C1 segment of cervical spinal cord (tissue), 14 donors: ENCODE results near the gene LRRC59.

Experiments used
- DNase-seq, 14 donors: peaks; one replicate each; lab custom pipeline; 2025; lab: John Stamatoyannopoulos, UW

LRRC59 gene

GRCh38 chr17:50388728-50389127, 8.6 kb downstream of the LRRC59 start:
- no peak for DNase-seq

DNA sequence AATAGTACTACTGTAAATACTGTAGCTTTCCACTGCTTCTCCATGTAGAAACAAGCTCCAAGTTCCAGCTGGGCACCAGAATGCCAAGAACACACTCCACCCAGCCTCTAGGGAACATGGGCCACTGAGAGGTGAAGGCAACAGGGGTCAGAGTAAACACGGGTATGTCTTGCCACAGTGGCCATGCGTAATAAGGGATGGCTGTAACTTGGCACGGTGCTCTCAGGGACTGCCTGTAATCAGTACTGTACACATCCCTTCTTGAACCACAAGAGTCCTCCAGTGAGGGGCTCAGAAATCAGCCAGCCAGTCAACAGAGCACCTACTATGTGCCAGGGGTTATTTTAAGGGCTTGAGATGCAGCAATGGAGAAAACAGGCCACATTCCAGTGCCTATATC, 10.8 kb downstream of the LRRC59 start:
- DNase-seq: no peak

DNA sequence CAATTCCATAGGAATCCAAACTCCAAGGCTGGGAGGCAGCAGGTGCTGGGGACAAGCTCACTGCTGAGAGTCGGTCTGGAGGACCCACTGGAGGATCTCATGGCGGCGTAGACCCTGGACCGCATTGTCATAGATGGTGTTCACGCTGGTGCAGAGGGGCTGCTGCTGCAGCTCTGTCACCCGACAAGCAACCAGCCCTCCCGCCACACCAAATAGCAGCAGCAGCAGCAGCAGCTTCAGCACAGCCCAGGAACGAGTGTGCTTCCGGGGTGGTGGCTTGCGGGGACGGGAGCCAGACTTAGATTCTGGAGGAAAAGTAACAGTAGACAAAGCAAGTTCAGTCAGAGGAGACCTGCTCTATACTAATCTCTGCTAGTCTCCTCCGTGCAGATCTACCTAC, 14.4 kb downstream of the LRRC59 start:
- DNase-seq: no peak

GRCh38 chr17:50381920-50382319, 15.4 kb downstream of the LRRC59 start:
- DNase-seq: no peak

DNA sequence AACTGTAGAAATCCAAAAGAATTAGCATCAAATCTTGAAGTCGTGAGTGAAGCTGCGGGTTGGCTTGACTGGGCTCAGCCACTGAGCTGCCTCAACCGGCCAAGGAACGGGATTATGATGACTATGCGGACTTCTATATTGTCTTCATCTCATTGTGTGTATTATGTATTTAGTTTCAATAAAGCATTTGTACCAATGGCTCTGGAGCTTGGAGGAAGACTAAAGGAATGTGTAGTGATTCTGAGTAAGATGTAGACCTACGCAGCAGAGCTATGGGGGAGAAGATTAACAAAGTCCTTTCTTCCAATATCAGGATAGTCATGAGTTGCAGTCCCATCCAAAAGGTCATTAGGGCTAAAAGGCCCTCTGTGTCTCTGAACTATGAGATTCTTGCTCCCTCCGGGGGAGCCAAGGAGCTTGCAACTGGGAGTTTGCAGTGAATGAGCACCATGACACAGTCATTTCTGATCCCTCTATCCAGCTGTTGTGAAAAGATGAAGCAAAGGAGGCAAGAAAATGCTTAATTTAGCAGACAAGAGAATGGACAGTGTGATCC, 16.0 kb downstream of the LRRC59 start:
- no peak for DNase-seq

GRCh38 chr17:50380369-50381259, 16.7 kb downstream of the LRRC59 start:
- no peak for DNase-seq

- no peak for DNase-seq
Observed at GRCh38 chr17:50379351-50380132, 17.8 kb downstream of the LRRC59 start.

DNA sequence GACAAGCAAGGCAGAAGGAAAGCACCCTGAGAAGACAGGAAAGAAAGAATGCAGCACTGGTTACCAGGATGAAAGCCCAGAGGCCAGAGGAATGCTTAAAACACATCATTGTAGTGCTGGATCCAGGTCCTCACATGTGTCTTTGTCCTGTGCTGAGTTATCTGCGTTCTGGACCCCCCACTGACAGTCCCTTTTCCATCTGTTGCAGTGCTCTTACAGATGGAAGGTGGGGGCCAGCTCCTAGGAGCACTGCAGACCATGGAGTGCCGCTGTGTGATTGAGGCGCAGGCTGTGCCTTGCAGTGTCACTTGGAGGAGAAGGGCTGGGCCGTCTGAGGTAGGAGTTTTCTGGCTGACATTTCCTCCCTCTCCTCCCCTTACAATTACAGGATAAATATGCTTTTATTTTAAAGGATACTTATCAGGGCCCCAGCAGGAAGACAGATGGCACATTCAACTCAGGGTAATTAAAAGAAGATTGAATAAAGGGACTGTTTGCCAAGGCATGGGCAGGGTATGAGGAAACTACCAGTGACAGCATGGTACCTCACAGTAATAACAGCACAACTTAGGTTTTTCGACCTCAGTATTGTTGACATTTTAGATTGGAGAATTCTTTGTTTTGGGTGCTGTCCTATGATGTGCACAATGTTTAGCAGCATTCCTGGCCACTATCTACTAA, 21.3 kb downstream of the LRRC59 start:
- DNase-seq: no peak

GRCh38 chr17:50373705-50374104, 23.6 kb downstream of the LRRC59 start:
- DNase-seq: no peak

DNA sequence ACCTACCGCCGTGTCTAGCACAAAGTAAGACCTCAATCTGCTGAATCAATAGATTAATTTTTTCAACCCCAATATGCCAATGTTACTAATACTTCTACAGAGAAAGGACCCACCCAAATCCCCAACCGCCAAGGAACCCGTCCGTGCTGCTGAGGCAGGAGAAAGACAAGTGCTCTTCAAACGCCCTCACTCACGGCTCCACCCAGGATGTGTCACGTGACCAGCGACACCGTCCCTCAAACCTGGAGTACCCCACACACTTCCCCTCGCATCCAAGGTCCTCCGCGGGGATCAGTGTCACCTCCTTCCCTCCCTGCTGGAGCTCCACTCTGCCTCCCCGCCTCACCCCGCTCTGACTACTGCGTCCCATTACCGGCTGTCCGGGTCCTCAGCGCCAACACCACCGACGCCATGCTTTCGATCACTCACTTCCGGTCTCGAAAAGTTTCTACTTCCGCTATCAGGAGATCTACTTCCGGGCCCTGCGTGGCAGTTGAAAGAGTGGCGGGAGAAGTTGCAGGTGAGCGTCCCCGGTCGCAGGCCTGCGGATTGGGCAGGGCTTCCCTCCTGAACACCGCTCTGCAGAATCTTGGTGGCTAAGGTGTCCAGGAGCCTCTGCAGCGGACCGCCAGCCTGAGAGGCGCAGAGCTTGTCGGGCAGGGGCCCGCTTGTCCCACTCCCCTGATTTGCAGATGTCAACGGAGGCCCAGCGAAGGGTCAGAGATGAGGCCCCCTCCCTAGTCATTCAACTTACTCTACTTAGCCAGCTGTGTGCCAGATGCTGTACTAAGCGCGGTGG, 24.4 kb downstream of the LRRC59 start, which contains the start of the genes EME1 and MRPL27:
EME1 (plus strand) TSS at position 472 of the 799 bp plus-strand sequence. CDS start 1,980 bp downstream, outside the sequence.
MRPL27 (minus strand) TSS at position 427 of the 799 bp plus-strand sequence; CDS start at position 413, 14 bp downstream.
- DNase-seq: peak; percentile 52 to 97 (median 88)

DNA sequence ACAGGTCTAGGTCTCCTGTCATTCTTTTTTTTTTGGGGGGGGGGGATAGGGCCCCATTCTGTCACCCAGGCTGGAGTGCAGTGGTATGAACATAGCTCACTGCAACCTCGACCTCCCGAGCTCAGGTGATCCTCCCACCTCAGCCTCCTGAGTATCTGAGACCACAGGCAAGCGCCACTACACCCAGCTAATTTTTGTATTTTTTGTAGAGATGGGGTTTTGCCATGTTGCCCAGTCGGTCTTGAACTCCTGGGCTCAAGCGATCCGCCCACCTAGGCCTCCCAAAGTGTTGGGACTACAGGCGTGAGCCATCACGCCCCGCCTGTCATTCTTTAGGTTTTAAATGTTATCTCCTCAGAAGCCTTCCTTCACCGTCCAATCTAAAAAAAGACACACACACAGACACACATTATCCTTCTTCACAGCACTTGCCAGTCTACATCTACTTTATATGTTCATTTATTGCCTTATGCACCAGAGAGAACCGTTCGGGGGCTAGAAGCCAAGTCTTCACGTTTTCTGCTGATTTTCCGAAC, 25.0 kb downstream of the LRRC59 start:
- no peak for DNase-seq

GRCh38 chr17:50371526-50371925, 25.8 kb downstream of the LRRC59 start:
- DNase-seq: no peak

- DNase-seq: no peak
Observed at GRCh38 chr17:50370052-50370451, 27.3 kb downstream of the LRRC59 start.

DNA sequence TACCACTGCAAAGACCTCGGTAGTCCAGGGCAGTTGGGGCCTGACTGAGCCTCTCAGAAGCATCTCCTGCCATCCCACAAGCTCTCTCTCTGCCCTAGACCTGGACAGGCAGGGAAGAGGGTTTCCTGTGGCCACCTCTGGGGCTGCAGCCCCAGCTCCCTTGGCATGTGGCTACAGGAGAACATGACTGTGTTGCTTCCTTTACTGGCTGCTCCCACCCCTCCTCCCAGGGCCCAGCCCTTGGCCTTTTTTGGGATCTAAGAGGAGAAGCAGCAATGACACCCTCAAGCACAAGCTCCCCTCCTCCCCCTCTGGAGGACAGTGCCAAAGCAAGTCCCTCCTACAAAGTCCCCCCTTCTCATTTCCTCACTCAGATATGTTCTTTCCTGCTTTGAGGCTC, 29.9 kb downstream of the LRRC59 start:
- DNase-seq: no peak

GRCh38 chr17:50365649-50366393, 31.5 kb downstream of the LRRC59 start:
- DNase-seq: no peak

DNA sequence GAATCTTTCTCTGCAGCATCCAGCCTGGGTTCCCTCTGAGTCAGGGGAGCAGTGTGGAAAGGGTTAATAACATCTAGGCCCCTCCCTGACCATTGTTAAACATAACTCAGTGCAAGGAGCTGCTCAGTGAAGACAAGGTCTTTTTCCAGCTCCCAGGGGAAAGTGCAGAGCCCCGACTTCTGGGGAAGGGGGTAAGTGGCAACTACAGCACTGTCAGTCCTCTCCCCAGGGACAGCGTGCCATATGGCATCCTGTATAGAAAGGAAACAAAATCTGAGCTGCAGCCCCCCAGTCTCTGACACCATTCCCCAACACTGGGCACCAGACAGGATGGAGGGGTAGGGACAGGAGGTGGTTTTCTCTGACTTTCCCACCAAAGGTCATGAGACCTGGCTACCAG, 32.2 kb downstream of the LRRC59 start:
- DNase-seq: no peak

DNA sequence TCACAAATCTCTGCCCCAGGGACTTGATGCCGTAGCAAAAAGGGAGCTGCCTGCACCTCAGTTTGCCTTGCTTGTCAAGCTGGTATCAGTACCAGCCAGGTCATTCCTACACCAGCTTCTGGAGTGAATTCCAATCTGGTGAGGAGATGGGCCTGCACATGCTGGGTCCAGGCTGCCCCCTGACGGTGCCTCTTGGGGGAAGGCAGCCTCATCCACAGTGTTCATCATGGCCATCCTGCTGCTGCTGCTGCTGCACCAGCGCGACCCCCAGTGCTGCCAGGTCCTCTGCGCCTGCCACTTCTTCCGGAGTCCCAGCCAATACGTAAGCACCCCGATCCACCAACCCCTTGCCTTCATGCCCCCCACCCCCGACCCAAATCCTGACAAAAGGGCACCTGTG, 32.6 kb downstream of the LRRC59 start:
- no peak for DNase-seq

GRCh38 chr17:50364061-50364458, 33.3 kb downstream of the LRRC59 start:
- no peak for DNase-seq

GRCh38 chr17:50363217-50364060, 33.9 kb downstream of the LRRC59 start:
- peak in 11 of 14 donors; percentile 26 to 81 (median 49) for DNase-seq
